ENCODE data around the gene PIK3C2G.

Gene PIK3C2G

GRCh38 chr12:18476861-18477260 is 215.5 kb downstream of the PIK3C2G start:
- no peak overlapping the region for H3K27ac ChIP-seq
- no peak for TF ChIP-seq ZFX (IDR thresholded peaks at IDR 0.05; ENCODE audit: borderline replicate concordance)
- no peak for TF ChIP-seq CTCF (IDR thresholded peaks at IDR 0.05)

GRCh38 chr12:18479256-18479655 is 217.9 kb downstream of the PIK3C2G start:
- TF ChIP-seq ZFX (IDR thresholded peaks at IDR 0.05; ENCODE audit: borderline replicate concordance), result no peak
- TF ChIP-seq CTCF (IDR thresholded peaks at IDR 0.05), result no peak

GRCh38 chr12:18482601-18483120 is 221.3 kb downstream of the PIK3C2G start:
- H3K27ac ChIP-seq, result no peak overlapping the region
- TF ChIP-seq ZFX (IDR thresholded peaks at IDR 0.05; ENCODE audit: borderline replicate concordance), result no peak
- no peak for TF ChIP-seq CTCF (IDR thresholded peaks at IDR 0.05)

More at GRCh38 chr12:18479256-18479655, 217.9 kb downstream of the PIK3C2G start:
- H3K27ac ChIP-seq, result no peak overlapping the region

GRCh38 chr12:18483698-18484325 is 222.5 kb downstream of the PIK3C2G start:
- H3K27ac ChIP-seq, result no peak overlapping the region
- no peak for TF ChIP-seq CTCF (IDR thresholded peaks at IDR 0.05)

- H3K27ac ChIP-seq, result no peak overlapping the region
- TF ChIP-seq CTCF (IDR thresholded peaks at IDR 0.05), result no peak
- no peak for TF ChIP-seq ZFX (IDR thresholded peaks at IDR 0.05; ENCODE audit: borderline replicate concordance)
Measured at GRCh38 chr12:18486036-18486435, 224.7 kb downstream of the PIK3C2G start.

GRCh38 chr12:18487509-18487908 is 226.2 kb downstream of the PIK3C2G start:
- no peak overlapping the region for H3K27ac ChIP-seq
- TF ChIP-seq CTCF (IDR thresholded peaks at IDR 0.05) (no peak), ZFX (IDR thresholded peaks at IDR 0.05; ENCODE audit: borderline replicate concordance) (no peak)

GRCh38 chr12:18492372-18493025 is 231.2 kb downstream of the PIK3C2G start:
- no peak overlapping the region for H3K27ac ChIP-seq
- no peak for TF ChIP-seq CTCF (IDR thresholded peaks at IDR 0.05)
- TF ChIP-seq ZFX (IDR thresholded peaks at IDR 0.05; ENCODE audit: borderline replicate concordance), result no peak
